MM.1S (cell line): Measurements from ENCODE around the gene CYP4F3.

Experiments
- DNase-seq: peaks from one replicate; pipeline ENCODE4 v3.0.0-alpha.2; 2015
- H2AFZ ChIP-seq: fragments of 300-600 bp; sonication (generic); 2 replicates; pipeline ENCODE4 v1.6.0; 2016; ENCODE audit warnings: antibody characterized with exemption, low read length
- H3F3A ChIP-seq: fragments of 300-600 bp; sonication (generic); 2 replicates; pipeline ENCODE4 v1.6.1; 2016; ENCODE audit warnings: mild to moderate bottlenecking, antibody characterized with exemption, low read length, moderate library complexity, mixed read lengths; ENCODE audit not compliant: insufficient read depth
- H3K27ac ChIP-seq: fragments of 300-600 bp; sonication (generic); 2 replicates; pipeline ENCODE4 v1.5.1; 2016; ENCODE audit warnings: mild to moderate bottlenecking, low read length
- H3K27me3 ChIP-seq: fragments of 300-600 bp; sonication (generic); replicated peaks from 2 replicates; pipeline ENCODE4 v1.6.0; 2016; ENCODE audit warnings: low read length; ENCODE audit not compliant: insufficient read depth
- H3K36me3 ChIP-seq: fragments of 300-600 bp; sonication (generic); replicated peaks from 2 replicates; pipeline ENCODE4 v1.6.1; 2016; ENCODE audit warnings: mild to moderate bottlenecking, low read length, mixed read lengths; ENCODE audit not compliant: insufficient read depth
- H3K4me1 ChIP-seq: fragments of 300-600 bp; sonication (generic); 2 replicates; pipeline ENCODE4 v1.6.1; 2016; ENCODE audit warnings: low read length, mixed read lengths
- H3K4me2 ChIP-seq: fragments of 300-600 bp; sonication (generic); 2 replicates; pipeline ENCODE4 v1.6.0; 2016; ENCODE audit warnings: low read depth, low read length
- H3K4me3 ChIP-seq: fragments of 300-600 bp; sonication (generic); 2 replicates; pipeline ENCODE4 v1.5.1; 2016; ENCODE audit warnings: low read length, mixed read lengths
- H3K79me2 ChIP-seq: fragments of 300-600 bp; sonication (generic); 2 replicates; pipeline ENCODE4 v1.6.1; 2016; ENCODE audit warnings: mixed run types, low read length, mixed read lengths
- H3K9ac ChIP-seq: fragments of 300-600 bp; sonication (generic); 2 replicates; pipeline ENCODE4 v1.6.1; 2016; ENCODE audit warnings: low read length, mixed read lengths
- H3K9me2 ChIP-seq: fragments of 300-600 bp; sonication (generic); replicated peaks from 2 replicates; pipeline ENCODE4 v1.6.1; 2016; ENCODE audit warnings: mild to moderate bottlenecking, low read length, mixed read lengths; ENCODE audit not compliant: insufficient read depth
- H3K9me3 ChIP-seq: fragments of 300-600 bp; sonication (generic); replicated peaks from 2 replicates; pipeline ENCODE4 v1.6.1; 2016; ENCODE audit warnings: mild to moderate bottlenecking, low read length, mixed read lengths; ENCODE audit not compliant: insufficient read depth
- H4K20me1 ChIP-seq: fragments of 300-600 bp; sonication (generic); 2 replicates; pipeline ENCODE4 v1.6.1; 2016; ENCODE audit warnings: mild to moderate bottlenecking, low read length, moderate library complexity, mixed read lengths; ENCODE audit not compliant: insufficient read depth
- EZH2 ChIP-seq: fragments of 300-600 bp; sonication (generic); optimal IDR thresholded peaks from 2 replicates; pipeline ENCODE3; 2017; ENCODE audit warnings: low read depth, mild to moderate bottlenecking, antibody characterized with exemption, low read length, mixed read lengths
- EZH2phosphoT487 ChIP-seq: fragments of 300-600 bp; sonication (generic); IDR thresholded peaks from 2 replicates; pipeline ENCODE4 v1.6.1; 2018; ENCODE audit warnings: antibody characterized with exemption, low read length
- TF ChIP-seq, protein P1 (sequence below): fragments of 300-600 bp; sonication (generic); IDR thresholded peaks from 2 replicates; pipeline ENCODE4 v1.5.1; 2016; ENCODE audit warnings: antibody characterized with exemption, low read length, mixed read lengths

Gene CYP4F3

DNA sequence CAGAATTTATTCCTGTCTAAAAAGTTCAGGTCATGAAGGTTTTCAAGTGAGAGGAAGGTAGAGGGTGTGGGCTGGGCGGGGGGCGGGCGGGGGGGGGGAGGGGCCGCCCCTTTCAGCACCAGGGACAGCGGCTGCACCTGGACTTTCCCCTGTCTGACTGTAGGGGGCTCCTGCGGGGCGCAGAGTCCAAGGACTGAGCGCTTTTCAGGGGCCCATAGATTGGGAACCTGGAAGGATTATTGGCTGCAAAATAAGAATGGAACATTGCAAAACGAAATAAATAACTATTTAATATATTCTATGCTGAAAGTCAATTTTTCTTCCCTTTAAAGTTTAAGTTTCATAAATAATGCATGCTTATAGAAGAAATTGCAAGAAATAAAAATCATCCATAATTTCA is 8.9 kb upstream of the CYP4F3 start:
- Histone ChIP-seq H3K79me2 (no peaks in the 10 kb centered on the region), H3F3A (no peaks in the 10 kb centered on the region), H3K27me3 (peaks cover 44% of the 10 kb centered on the region; the same call in 1 of the 2 replicates), H3K9ac (no peak overlapping the region), H3K4me3 (no peak overlapping the region), H3K9me3 (no peaks in the 10 kb centered on the region), H3K4me1 (no peaks in the 10 kb centered on the region), H2AFZ (no peak overlapping the region), H3K27ac (no peak overlapping the region), H3K36me3 (no peaks in the 10 kb centered on the region), H4K20me1 (no peaks in the 10 kb centered on the region), H3K4me2 (no peak overlapping the region), H3K9me2 (no peaks in the 10 kb centered on the region)
- peak; percentile 19 for DNase-seq
- TF ChIP-seq, protein P1, sequence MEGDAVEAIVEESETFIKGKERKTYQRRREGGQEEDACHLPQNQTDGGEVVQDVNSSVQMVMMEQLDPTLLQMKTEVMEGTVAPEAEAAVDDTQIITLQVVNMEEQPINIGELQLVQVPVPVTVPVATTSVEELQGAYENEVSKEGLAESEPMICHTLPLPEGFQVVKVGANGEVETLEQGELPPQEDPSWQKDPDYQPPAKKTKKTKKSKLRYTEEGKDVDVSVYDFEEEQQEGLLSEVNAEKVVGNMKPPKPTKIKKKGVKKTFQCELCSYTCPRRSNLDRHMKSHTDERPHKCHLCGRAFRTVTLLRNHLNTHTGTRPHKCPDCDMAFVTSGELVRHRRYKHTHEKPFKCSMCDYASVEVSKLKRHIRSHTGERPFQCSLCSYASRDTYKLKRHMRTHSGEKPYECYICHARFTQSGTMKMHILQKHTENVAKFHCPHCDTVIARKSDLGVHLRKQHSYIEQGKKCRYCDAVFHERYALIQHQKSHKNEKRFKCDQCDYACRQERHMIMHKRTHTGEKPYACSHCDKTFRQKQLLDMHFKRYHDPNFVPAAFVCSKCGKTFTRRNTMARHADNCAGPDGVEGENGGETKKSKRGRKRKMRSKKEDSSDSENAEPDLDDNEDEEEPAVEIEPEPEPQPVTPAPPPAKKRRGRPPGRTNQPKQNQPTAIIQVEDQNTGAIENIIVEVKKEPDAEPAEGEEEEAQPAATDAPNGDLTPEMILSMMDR, result peak; percentile 25
- TF ChIP-seq EZH2phosphoT487 (no peak), EZH2 (no peak)

DNA sequence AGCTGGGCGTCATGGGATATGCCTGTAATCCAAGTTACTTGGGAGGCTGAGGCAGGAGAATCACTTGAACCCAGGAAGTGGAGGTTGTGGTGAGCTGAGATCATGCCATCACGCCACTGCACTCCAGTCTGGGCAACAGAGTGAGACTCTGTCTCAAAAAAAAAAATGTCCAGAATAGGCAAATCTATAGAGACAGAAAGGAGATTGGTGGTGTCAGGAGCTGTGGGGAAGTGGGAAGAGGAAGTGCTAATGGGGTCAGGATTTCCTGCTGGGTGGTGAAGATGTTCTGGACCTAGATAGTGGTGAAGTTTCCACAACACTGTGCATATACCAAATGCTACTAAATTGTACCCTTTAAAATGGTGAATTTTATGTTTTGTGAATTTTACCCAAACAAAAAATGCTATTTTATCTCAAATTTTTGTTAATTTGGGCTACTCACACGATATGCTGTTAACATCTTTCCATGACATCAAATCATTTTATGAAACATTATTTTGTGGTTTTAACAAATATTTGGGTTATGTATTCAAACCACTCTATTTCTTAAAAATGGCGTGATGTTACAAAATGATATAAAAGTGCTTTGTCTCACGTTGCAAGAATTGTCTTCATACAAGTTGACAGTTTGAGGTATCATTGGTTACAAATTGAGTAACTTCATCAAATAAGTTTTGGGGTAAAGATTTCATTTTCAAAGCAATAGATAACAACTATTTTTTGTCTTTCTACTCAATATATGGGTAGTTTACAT is 7.4 kb upstream of the CYP4F3 start:
- Histone ChIP-seq H3K4me2 (no peak overlapping the region), H2AFZ (no peak overlapping the region), H4K20me1 (no peaks in the 10 kb centered on the region), H3K9me3 (no peaks in the 10 kb centered on the region), H3K4me3 (no peak overlapping the region), H3K4me1 (no peaks in the 10 kb centered on the region), H3F3A (no peaks in the 10 kb centered on the region), H3K36me3 (no peaks in the 10 kb centered on the region), H3K79me2 (no peaks in the 10 kb centered on the region), H3K27me3 (peaks cover 54% of the 10 kb centered on the region; the same call in 1 of the 2 replicates), H3K9ac (no peak overlapping the region), H3K9me2 (no peaks in the 10 kb centered on the region), H3K27ac (no peak overlapping the region)
- TF ChIP-seq EZH2phosphoT487, result no peak
- TF ChIP-seq, protein P1, result no peak
- no peak for TF ChIP-seq EZH2
- DNase-seq, result no peak

DNA sequence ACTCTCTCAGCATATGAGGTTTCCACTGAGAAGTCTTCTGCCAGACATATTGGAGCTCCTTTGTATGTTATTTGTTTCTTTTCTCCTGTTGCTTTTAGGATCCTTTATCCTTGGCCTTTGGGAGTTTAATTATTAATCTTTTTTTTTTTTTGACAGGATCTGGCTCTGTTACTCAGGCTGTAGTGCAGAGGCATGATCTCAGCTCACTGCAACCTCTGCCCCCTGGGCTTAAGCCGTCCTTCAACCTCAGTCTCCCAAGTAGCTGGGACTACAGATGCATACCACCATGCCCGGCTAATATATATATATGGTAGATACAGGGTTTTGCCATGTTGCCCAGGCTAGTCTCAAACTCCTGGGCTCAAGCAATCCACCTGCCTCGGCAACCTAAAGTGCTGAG is 6.6 kb upstream of the CYP4F3 start:
- Histone ChIP-seq H3K4me2 (no peak overlapping the region), H3K79me2 (no peaks in the 10 kb centered on the region), H3K27me3 (peaks cover 58% of the 10 kb centered on the region), H3K9me2 (no peaks in the 10 kb centered on the region), H3F3A (no peaks in the 10 kb centered on the region), H2AFZ (no peak overlapping the region), H3K9ac (no peak overlapping the region), H3K27ac (no peak overlapping the region), H3K4me1 (no peaks in the 10 kb centered on the region), H3K36me3 (no peaks in the 10 kb centered on the region), H3K9me3 (no peaks in the 10 kb centered on the region), H3K4me3 (no peak overlapping the region), H4K20me1 (no peaks in the 10 kb centered on the region)
- no peak for DNase-seq
- TF ChIP-seq EZH2phosphoT487 (no peak), EZH2 (no peak)
- TF ChIP-seq, protein P1, result no peak
